SJSA1 (cell line): ENCODE data around the gene GM2A. TPM values are rescaled to one million over a fixed set of nuclear protein-coding genes. Genes with fewer than 3 reads are reported as not detected.
"Not testable (repeated sequence)": the region's sequence is repeated elsewhere in the genome, so short reads cannot be mapped to it uniquely, and the experiment has no call there.

Experiments used
- DNase-seq, 2 experiments: peaks; one replicate each; pipeline ENCODE4 v3.0.0-alpha.2; 2015 to 2020; ENCODE audit warnings: low spot score in 2 of 2, low read depth in 1 of 2
- H3K27ac ChIP-seq: fragments of 250-450 bp; sonication (Bioruptor Pico); 2 replicates; pipeline ENCODE4 v1.5.1; 2020; ENCODE audit warnings: mild to moderate bottlenecking, moderate library complexity
- H3K27me3 ChIP-seq: fragments of 250-450 bp; sonication (Bioruptor Pico); replicated peaks from 2 replicates; pipeline ENCODE4 v1.5.1; 2020; ENCODE audit warnings: mild to moderate bottlenecking, moderate library complexity
- H3K36me3 ChIP-seq: fragments of 250-450 bp; sonication (Bioruptor Pico); 2 replicates; pipeline ENCODE4 v1.5.1; 2020; ENCODE audit warnings: mild to moderate bottlenecking
- H3K4me1 ChIP-seq: fragments of 250-450 bp; sonication (Bioruptor Pico); replicated peaks from 2 replicates; pipeline ENCODE4 v1.6.1; 2021; ENCODE audit warnings: mild to moderate bottlenecking
- H3K4me3 ChIP-seq: fragments of 250-450 bp; sonication (Bioruptor Pico); 2 replicates; pipeline ENCODE4 v1.5.1; 2020; ENCODE audit warnings: mild to moderate bottlenecking
- H3K9me3 ChIP-seq: fragments of 250-450 bp; sonication (Bioruptor Pico); replicated peaks from 2 replicates; pipeline ENCODE4 v1.5.1; 2020; ENCODE audit warnings: mild to moderate bottlenecking
- total RNA-seq: library from RNA; depleted of rRNA; stranded (reverse); fragments of >200 nt; shearing (Covaris generic); gene quantifications from 2 replicates; pipeline ENCODE4 v1.2.3, GENCODE V29; 2014

The GM2A gene
- total RNA-seq, 1 experiment from 2014 or later = 27.4 TPM

GRCh38 chr5:151250346-151251000, 2.5 kb upstream of the GM2A start:
- Histone ChIP-seq H3K27me3 (peaks cover 10% of the 10 kb centered on the region), H3K9me3 (no peaks in the 10 kb centered on the region), H3K36me3 (no peaks in the 10 kb centered on the region), H3K27ac (no peak overlapping the region), H3K4me3 (no peak overlapping the region), H3K4me1 (peaks cover 12% of the 10 kb centered on the region)
- DNase-seq = no peak

GRCh38 chr5:151251001-151251551, 1.9 kb upstream of the GM2A start:
- Histone ChIP-seq H3K27me3 (peaks cover 10% of the 10 kb centered on the region), H3K36me3 (no peaks in the 10 kb centered on the region), H3K27ac (no peak overlapping the region), H3K4me3 (no peak overlapping the region), H3K9me3 (no peaks in the 10 kb centered on the region), H3K4me1 (peaks cover 12% of the 10 kb centered on the region)
- DNase-seq = no peak

- H3K27me3 ChIP-seq = peaks cover 10% of the 10 kb centered on the region
- peaks cover 12% of the 10 kb centered on the region for H3K4me1 ChIP-seq
- no peaks in the 10 kb centered on the region for H3K9me3 ChIP-seq
- H3K36me3 ChIP-seq = no peaks in the 10 kb centered on the region
- no peak overlapping the region for H3K4me3 ChIP-seq
- DNase-seq = no peak
- H3K27ac ChIP-seq = no peak overlapping the region
Observed at GRCh38 chr5:151251621-151252020, 1.4 kb upstream of the GM2A start.

- DNase-seq = no peak
Observed at GRCh38 chr5:151253605-151253950, 593 bp downstream of the GM2A start.

GRCh38 chr5:151254556-151254955, 1.6 kb downstream of the GM2A start:
- H3K36me3 ChIP-seq = no peaks in the 10 kb centered on the region
- peaks cover 12% of the 10 kb centered on the region for H3K4me1 ChIP-seq
- H3K27ac ChIP-seq = no peak overlapping the region
- no peak overlapping the region for H3K4me3 ChIP-seq
- no peak for DNase-seq
- H3K9me3 ChIP-seq = no peaks in the 10 kb centered on the region
- no peaks in the 10 kb centered on the region for H3K27me3 ChIP-seq

More at GRCh38 chr5:151253605-151253950, 593 bp downstream of the GM2A start:
- Histone ChIP-seq H3K36me3 (no peaks in the 10 kb centered on the region), H3K27me3 (no peaks in the 10 kb centered on the region), H3K9me3 (no peaks in the 10 kb centered on the region), H3K27ac (no peak overlapping the region), H3K4me3 (peak overlapping the region; percentile 40), H3K4me1 (peaks cover 12% of the 10 kb centered on the region)

GRCh38 chr5:151254990-151255389, 2.0 kb downstream of the GM2A start:
- not testable (repeated sequence) for H3K36me3 ChIP-seq, H3K27ac ChIP-seq, DNase-seq, H3K27me3 ChIP-seq, H3K9me3 ChIP-seq, H3K4me3 ChIP-seq
- peaks cover 12% of the 10 kb centered on the region for H3K4me1 ChIP-seq

- Histone ChIP-seq H3K4me3 (no peak overlapping the region), H3K27ac (no peak overlapping the region), H3K9me3 (no peaks in the 10 kb centered on the region), H3K4me1 (peaks cover 12% of the 10 kb centered on the region), H3K27me3 (no peaks in the 10 kb centered on the region), H3K36me3 (no peaks in the 10 kb centered on the region)
- no peak for DNase-seq
Observed at GRCh38 chr5:151255621-151256286, 2.8 kb downstream of the GM2A start.

- H3K4me3 ChIP-seq = no peak overlapping the region
- no peaks in the 10 kb centered on the region for H3K9me3 ChIP-seq
- peaks cover 6% of the 10 kb centered on the region for H3K4me1 ChIP-seq
- no peak for DNase-seq
- H3K27ac ChIP-seq = no peak overlapping the region
- no peaks in the 10 kb centered on the region for H3K36me3 ChIP-seq
- H3K27me3 ChIP-seq = no peaks in the 10 kb centered on the region
Observed at GRCh38 chr5:151257731-151258181, 4.8 kb downstream of the GM2A start.

- no peaks in the 10 kb centered on the region for H3K9me3 ChIP-seq
- H3K4me1 ChIP-seq = peaks cover 6% of the 10 kb centered on the region
- DNase-seq = no peak
- H3K27ac ChIP-seq = no peak overlapping the region
- H3K27me3 ChIP-seq = no peaks in the 10 kb centered on the region
- H3K4me3 ChIP-seq = no peak overlapping the region
- H3K36me3 ChIP-seq = no peaks in the 10 kb centered on the region
Observed at GRCh38 chr5:151258201-151258611, 5.2 kb downstream of the GM2A start.

GRCh38 chr5:151258816-151259215, 5.8 kb downstream of the GM2A start:
- H3K27me3 ChIP-seq = no peaks in the 10 kb centered on the region
- H3K36me3 ChIP-seq = no peaks in the 10 kb centered on the region
- H3K9me3 ChIP-seq = no peaks in the 10 kb centered on the region
- H3K27ac ChIP-seq = no peak overlapping the region
- H3K4me3 ChIP-seq = no peak overlapping the region
- peaks cover 1% of the 10 kb centered on the region; the same call in 1 of the 2 replicates for H3K4me1 ChIP-seq
- DNase-seq = no peak

- Histone ChIP-seq H3K36me3 (no peaks in the 10 kb centered on the region), H3K27me3 (no peaks in the 10 kb centered on the region), H3K4me3 (no peak overlapping the region), H3K9me3 (no peaks in the 10 kb centered on the region), H3K4me1 (no peaks in the 10 kb centered on the region; the same call in 1 of the 2 replicates), H3K27ac (no peak overlapping the region)
- DNase-seq = no peak
Observed at GRCh38 chr5:151259931-151260330, 6.9 kb downstream of the GM2A start.

- DNase-seq = no peak
- no peak overlapping the region for H3K4me3 ChIP-seq
- no peaks in the 10 kb centered on the region for H3K36me3 ChIP-seq
- H3K4me1 ChIP-seq = no peaks in the 10 kb centered on the region; the same call in 1 of the 2 replicates
- no peaks in the 10 kb centered on the region for H3K9me3 ChIP-seq
- no peaks in the 10 kb centered on the region for H3K27me3 ChIP-seq
- H3K27ac ChIP-seq = no peak overlapping the region
Observed at GRCh38 chr5:151262532-151262931, 9.5 kb downstream of the GM2A start.

GRCh38 chr5:151264113-151264512, 11.1 kb downstream of the GM2A start:
- H3K27me3 ChIP-seq = no peaks in the 10 kb centered on the region
- no peaks in the 10 kb centered on the region for H3K9me3 ChIP-seq
- no peaks in the 10 kb centered on the region; the same call in 1 of the 2 replicates for H3K4me1 ChIP-seq
- no peak for DNase-seq
- no peak overlapping the region for H3K27ac ChIP-seq
- H3K4me3 ChIP-seq = no peak overlapping the region
- no peaks in the 10 kb centered on the region for H3K36me3 ChIP-seq

- Histone ChIP-seq H3K36me3 (no peaks in the 10 kb centered on the region), H3K27ac (no peak overlapping the region), H3K9me3 (no peaks in the 10 kb centered on the region), H3K27me3 (no peaks in the 10 kb centered on the region), H3K4me3 (no peak overlapping the region), H3K4me1 (no peaks in the 10 kb centered on the region; the same call in 1 of the 2 replicates)
- no peak for DNase-seq
Observed at GRCh38 chr5:151267491-151268260, 14.7 kb downstream of the GM2A start.
